GM12878 (cell line): Measurements from ENCODE around the gene ELAC1. TPM values are rescaled to one million over a fixed set of nuclear protein-coding genes. Genes with fewer than 3 reads are reported as not detected.

Experiments
- BCL3 ChIP-seq: IDR thresholded peaks from 2 replicates; pipeline ENCODE4 v1.6.1; 2011; ENCODE audit warnings: borderline replicate concordance, low read depth, mild to moderate bottlenecking, moderate library complexity, low read length; ENCODE audit not compliant: insufficient read depth, poor library complexity, severe bottlenecking
- EP300 ChIP-seq, 2 experiments: fragments of 150-350 bp in 1 of 2; IDR thresholded peaks; 2 replicates each; pipeline ENCODE4 v1.6.1; 2011 to 2012; ENCODE audit warnings: low read depth in 2 of 2, low read length in 2 of 2, borderline replicate concordance in 1 of 2, improper control_type of control experiment in 1 of 2, inconsistent platforms in 1 of 2; ENCODE audit not compliant: control insufficient read depth in 1 of 2
- GATAD2B ChIP-seq: fragments of 450-650 bp; conservative IDR thresholded peaks from 2 replicates; pipeline ENCODE4 v1.6.1; 2017; ENCODE audit warnings: low read depth, mild to moderate bottlenecking, moderate library complexity
- JUNB ChIP-seq: IDR thresholded peaks from 2 replicates; pipeline ENCODE4 v1.6.1; 2016; ENCODE audit warnings: antibody characterized with exemption, mild to moderate bottlenecking
- MEF2A ChIP-seq: IDR thresholded peaks from 2 replicates; pipeline ENCODE4 v1.6.1; 2011; ENCODE audit warnings: low read depth, mild to moderate bottlenecking, low read length, moderate library complexity; ENCODE audit not compliant: insufficient read depth
- NFYB ChIP-seq: IDR thresholded peaks from 2 replicates; pipeline ENCODE4 v1.6.1; 2011; ENCODE audit warnings: low read depth, mild to moderate bottlenecking, low read length, improper control_type of control experiment, moderate library complexity; ENCODE audit not compliant: insufficient read depth
- NRF1 ChIP-seq: conservative IDR thresholded peaks from 2 replicates; pipeline ENCODE4 v1.6.1; 2011; ENCODE audit warnings: mild to moderate bottlenecking, low read depth, low read length, improper control_type of control experiment
- SIX5 ChIP-seq: IDR thresholded peaks from 2 replicates; pipeline ENCODE4 v1.6.1; 2011; ENCODE audit warnings: mild to moderate bottlenecking, low read depth, low read length, moderate library complexity; ENCODE audit not compliant: severe bottlenecking
- ZNF207 ChIP-seq: fragments of 450-650 bp; IDR thresholded peaks from 2 replicates; pipeline ENCODE4 v1.6.1; 2014; ENCODE audit warnings: antibody characterized with exemption, mild to moderate bottlenecking, borderline replicate concordance
- ZNF687 ChIP-seq: fragments of 450-650 bp; IDR thresholded peaks from 2 replicates; pipeline ENCODE4 v1.6.1; 2017; ENCODE audit warnings: mild to moderate bottlenecking, moderate library complexity
- polyA plus RNA-seq, 11 experiments: library from polyadenylated mRNA; depleted of rRNA in 4 of 11; unstranded in 6 of 11; stranded (reverse) in 5 of 11; fragments of >200 nt; fragmentation: Nextera tagmentation in 4 of 11; fragmentation: Illumina TruSeq in 1 of 11; extraction: Ambion mirVana in 4 of 11; extraction: Trizol in 1 of 11; gene quantifications; 1 replicate in 1 of 11; 2 replicates in 10 of 11; pipeline versions ENCODE4 v1.2.1 to v1.2.3, GENCODE V29; 2011 to 2016; ENCODE audit warnings: inconsistent platforms in 2 of 11, missing spikeins in 2 of 11, low read depth in 1 of 11
- total RNA-seq, 4 experiments: library from RNA; depleted of rRNA in 3 of 4; stranded (reverse); fragments of >200 nt in 3 of 4; fragmentation: Illumina TruSeq in 1 of 4; extraction: Trizol in 1 of 4; gene quantifications; 2 replicates each; pipeline versions ENCODE4 v1.2.1 to v1.2.3, GENCODE V29; 2013 to 2021
- TF ChIP-seq, protein P1 (sequence below): fragments of 450-650 bp; formaldehyde crosslinking; IDR thresholded peaks from 2 replicates; pipeline ENCODE4 v1.4.0; 2022; ENCODE audit warnings: mild to moderate bottlenecking, moderate library complexity
- TF ChIP-seq, protein P2 (sequence below): fragments of 450-650 bp; IDR thresholded peaks from 2 replicates; pipeline ENCODE4 v1.6.1; 2017; ENCODE audit warnings: mild to moderate bottlenecking, low read depth, inconsistent platforms; ENCODE audit not compliant: poor library complexity, severe bottlenecking

ELAC1 gene
- total and polyA plus RNA-seq, 10 of the 15 experiments (the other 5 are each of a cell fraction or from before 2014, with no cell fraction given): 4.9 to 23.0 (median 9.8) TPM

DNA sequence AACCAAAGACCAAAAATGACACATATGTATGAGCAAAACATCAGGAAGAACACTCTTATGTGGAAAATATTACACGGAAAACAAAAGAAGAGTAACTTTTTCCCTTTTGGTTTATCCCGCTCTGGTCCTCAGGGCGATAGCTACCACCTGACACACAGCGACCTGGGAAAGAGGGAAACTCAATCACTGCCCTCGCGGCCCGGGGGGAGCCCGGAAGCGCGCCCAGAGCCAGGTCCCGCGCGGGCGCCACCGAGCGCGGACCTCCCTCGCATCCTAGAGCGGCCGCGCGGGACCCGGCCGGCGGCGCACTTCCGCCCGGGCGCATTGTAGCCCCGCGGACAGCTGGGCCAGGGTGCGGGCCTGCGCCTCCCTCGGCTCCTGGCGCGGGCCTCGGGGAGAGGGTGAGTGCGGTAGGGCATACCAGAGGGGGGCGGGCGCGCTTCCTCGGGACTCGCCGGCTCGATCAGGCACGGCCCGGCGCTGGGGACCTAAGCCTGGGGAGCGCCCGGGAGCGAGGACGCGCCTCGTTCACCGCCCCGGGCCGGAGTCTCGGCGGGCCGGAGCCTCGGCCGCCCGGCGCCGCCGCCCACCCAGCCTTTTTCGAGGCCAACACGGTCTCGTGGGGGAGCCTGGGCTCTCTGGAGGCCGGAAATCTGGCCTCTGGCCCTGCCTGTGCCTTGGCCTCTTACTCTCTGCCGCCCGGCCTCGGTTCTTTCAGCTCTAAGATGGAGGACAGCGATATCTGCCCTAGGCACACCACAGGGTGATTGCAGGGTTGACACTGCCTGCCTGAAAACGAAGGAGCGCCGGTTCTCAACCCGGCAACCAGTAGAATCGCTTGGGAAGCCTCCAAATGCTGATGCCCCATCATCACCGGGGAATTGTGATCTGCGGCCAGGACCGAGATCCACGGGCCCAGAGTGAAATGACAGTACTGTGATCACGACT lies at the start of gene ELAC1 (continued):
- peak; percentile 45 for TF ChIP-seq BCL3
- no peak for TF ChIP-seq MEF2A
- no peak for TF ChIP-seq NRF1
- TF ChIP-seq, protein P1, sequence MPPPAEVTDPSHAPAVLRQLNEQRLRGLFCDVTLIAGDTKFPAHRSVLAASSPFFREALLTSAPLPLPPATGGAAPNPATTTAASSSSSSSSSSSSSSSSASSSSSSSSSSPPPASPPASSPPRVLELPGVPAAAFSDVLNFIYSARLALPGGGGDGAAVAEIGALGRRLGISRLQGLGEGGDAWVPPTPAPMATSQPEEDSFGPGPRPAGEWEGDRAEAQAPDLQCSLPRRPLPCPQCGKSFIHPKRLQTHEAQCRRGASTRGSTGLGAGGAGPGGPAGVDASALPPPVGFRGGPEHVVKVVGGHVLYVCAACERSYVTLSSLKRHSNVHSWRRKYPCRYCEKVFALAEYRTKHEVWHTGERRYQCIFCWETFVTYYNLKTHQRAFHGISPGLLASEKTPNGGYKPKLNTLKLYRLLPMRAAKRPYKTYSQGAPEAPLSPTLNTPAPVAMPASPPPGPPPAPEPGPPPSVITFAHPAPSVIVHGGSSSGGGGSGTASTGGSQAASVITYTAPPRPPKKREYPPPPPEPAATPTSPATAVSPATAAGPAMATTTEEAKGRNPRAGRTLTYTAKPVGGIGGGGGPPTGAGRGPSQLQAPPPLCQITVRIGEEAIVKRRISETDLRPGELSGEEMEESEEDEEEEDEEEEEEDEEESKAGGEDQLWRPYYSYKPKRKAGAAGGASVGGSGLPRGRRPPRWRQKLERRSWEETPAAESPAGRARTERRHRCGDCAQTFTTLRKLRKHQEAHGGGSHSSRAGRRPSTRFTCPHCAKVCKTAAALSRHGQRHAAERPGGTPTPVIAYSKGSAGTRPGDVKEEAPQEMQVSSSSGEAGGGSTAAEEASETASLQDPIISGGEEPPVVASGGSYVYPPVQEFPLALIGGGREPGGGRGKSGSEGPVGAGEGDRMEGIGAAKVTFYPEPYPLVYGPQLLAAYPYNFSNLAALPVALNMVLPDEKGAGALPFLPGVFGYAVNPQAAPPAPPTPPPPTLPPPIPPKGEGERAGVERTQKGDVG (CRISPR knock-in tag): no peak
- no peak for TF ChIP-seq SIX5
- TF ChIP-seq GATAD2B: peak; percentile 98
- TF ChIP-seq JUNB: no peak
- peak; percentile 82 for TF ChIP-seq ZNF687
- peak; percentile 81; the same call in 1 of the 2 replicates for TF ChIP-seq ZNF207
- TF ChIP-seq, protein P2, sequence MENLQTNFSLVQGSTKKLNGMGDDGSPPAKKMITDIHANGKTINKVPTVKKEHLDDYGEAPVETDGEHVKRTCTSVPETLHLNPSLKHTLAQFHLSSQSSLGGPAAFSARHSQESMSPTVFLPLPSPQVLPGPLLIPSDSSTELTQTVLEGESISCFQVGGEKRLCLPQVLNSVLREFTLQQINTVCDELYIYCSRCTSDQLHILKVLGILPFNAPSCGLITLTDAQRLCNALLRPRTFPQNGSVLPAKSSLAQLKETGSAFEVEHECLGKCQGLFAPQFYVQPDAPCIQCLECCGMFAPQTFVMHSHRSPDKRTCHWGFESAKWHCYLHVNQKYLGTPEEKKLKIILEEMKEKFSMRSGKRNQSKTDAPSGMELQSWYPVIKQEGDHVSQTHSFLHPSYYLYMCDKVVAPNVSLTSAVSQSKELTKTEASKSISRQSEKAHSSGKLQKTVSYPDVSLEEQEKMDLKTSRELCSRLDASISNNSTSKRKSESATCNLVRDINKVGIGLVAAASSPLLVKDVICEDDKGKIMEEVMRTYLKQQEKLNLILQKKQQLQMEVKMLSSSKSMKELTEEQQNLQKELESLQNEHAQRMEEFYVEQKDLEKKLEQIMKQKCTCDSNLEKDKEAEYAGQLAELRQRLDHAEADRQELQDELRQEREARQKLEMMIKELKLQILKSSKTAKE: no peak
- no peak for TF ChIP-seq EP300 (IDR thresholded peaks at IDR 0.05; ENCODE audit: borderline replicate concordance in 1 of 2, control insufficient read depth in 1 of 2, low read depth in 2 of 2, low read length in 2 of 2)
- TF ChIP-seq NFYB: no peak
